ENCODE data around the gene SCRN1. TPM values are rescaled to one million over a fixed set of nuclear protein-coding genes. Genes with fewer than 3 reads are reported as not detected.
"Not testable (repeated sequence)": the region's sequence is repeated elsewhere in the genome, so short reads cannot be mapped to it uniquely, and the experiment has no call there.

SCRN1 gene
- total and polyA plus RNA-seq, 5 donors, result 10.1 to 30.9 (median 29.0) TPM

DNA sequence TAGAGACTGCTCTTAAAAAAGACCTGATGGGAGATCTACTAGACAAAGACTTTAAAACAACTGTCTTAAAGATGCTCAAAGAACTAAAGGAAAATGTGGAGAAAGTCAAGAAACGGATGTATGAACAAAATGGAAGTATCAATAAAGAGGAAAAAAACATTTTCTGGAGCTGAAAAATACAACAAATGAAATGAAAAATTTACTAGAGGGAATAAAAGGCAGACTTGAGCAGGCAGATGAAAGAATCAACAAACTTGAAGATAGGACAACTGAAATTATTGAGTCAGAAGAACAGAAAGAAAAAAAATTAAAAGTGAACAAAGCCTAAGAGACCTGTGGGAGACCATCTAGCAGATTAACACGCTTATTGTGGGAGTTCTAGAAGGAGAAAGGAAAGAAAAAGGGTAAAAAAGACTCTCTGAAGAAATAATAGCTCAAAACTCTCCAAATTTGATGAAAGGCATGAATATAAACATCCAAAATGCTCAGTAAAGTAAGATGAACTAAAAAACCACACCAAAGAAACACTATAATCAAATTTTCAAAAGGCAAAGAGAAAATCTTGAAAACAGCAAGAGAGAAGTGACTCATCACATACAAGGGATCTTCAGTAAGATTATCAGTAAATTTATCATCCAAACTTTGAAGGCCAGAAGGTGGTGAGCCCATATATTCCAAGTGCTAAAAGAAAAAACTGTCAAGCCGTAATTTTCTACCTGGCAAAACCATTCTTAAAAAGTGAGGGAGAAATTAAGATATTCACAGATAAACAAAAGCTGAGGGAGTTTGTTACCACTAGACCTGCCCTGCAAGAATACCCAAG lies 83.2 kb downstream of the SCRN1 start:
- H3K27me3 ChIP-seq (ENCODE audit: control insufficient read depth, insufficient read depth), result no peaks in the 10 kb centered on the region
- no peak for ATAC-seq
- intact Hi-C loops (cut with DNase I), result no loop called here
- no peaks in the 10 kb centered on the region for H3K4me1 ChIP-seq (ENCODE audit: control insufficient read depth, insufficient read depth, low read length)
- no peak overlapping the region for H3K4me3 ChIP-seq (ENCODE audit: low read length)
- no peaks in the 10 kb centered on the region for H3K9me3 ChIP-seq (ENCODE audit: control insufficient read depth, low read length)
- WGBS, result 87% methylated on average over 3 of the region's 3 CpGs
- no peak overlapping the region for H3K27ac ChIP-seq (ENCODE audit: low read length)
- no peak for DNase-seq

- Histone ChIP-seq H3K27me3 (ENCODE audit: control insufficient read depth, insufficient read depth) (no peaks in the 10 kb centered on the region), H3K4me1 (ENCODE audit: control insufficient read depth, insufficient read depth, low read length) (no peaks in the 10 kb centered on the region), H3K4me3 (ENCODE audit: low read length) (no peak overlapping the region), H3K27ac (ENCODE audit: low read length) (no peak overlapping the region), H3K9me3 (ENCODE audit: control insufficient read depth, low read length) (no peaks in the 10 kb centered on the region)
- DNase-seq, result no peak
- intact Hi-C loops (cut with DNase I), result no loop called here
- WGBS, result 49% methylated on average over 1 of the region's 1 CpG
- ATAC-seq, result no peak
These were observed 88.9 kb downstream of the SCRN1 start for GRCh38 chr7:29900745-29901144.

DNA sequence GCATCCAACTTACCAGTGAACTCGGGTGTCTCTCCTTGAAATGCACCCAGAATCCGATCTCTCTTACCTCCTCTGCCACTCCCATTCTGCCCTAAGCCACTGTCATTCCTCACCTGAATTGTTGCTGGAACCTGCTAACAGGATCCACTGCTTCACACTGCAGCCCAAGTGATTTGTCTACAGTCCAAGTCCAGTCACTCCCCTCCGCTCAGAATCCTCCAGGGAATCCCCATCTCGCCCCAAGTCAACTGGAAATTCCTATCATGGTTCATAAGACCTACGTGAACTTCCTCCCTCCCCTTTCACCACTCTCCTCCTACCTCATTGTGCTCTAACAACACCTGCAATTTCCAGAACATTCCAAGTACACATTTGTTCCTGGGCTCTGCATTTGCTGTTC lies 91.3 kb downstream of the SCRN1 start:
- no peak for ATAC-seq

GRCh38 chr7:29896685-29897411 lies 92.8 kb downstream of the SCRN1 start:
- Histone ChIP-seq H3K4me3 (ENCODE audit: low read length) (no peak overlapping the region), H3K27me3 (ENCODE audit: control insufficient read depth, insufficient read depth) (no peaks in the 10 kb centered on the region), H3K4me1 (ENCODE audit: control insufficient read depth, insufficient read depth, low read length) (no peaks in the 10 kb centered on the region), H3K9me3 (ENCODE audit: control insufficient read depth, low read length) (no peaks in the 10 kb centered on the region), H3K27ac (ENCODE audit: low read length) (no peak overlapping the region)
- DNase-seq (no peak), ATAC-seq (no peak)
- intact Hi-C loops (cut with DNase I), result no loop called here
- 96% methylated on average over 2 of the region's 2 CpGs for WGBS

More for the DNA sequence above, 91.3 kb downstream of the SCRN1 start:
- Histone ChIP-seq H3K9me3 (ENCODE audit: control insufficient read depth, low read length) (no peaks in the 10 kb centered on the region), H3K27me3 (ENCODE audit: control insufficient read depth, insufficient read depth) (no peaks in the 10 kb centered on the region), H3K4me1 (ENCODE audit: control insufficient read depth, insufficient read depth, low read length) (no peaks in the 10 kb centered on the region), H3K27ac (ENCODE audit: low read length) (no peak overlapping the region), H3K4me3 (ENCODE audit: low read length) (no peak overlapping the region)
- intact Hi-C loops (cut with DNase I), result no loop called here
- WGBS, result 55% methylated on average over 5 of the region's 5 CpGs
- no peak for DNase-seq

- ATAC-seq, result no peak
- intact Hi-C loops (cut with DNase I), result no loop called here
- H3K27ac ChIP-seq (ENCODE audit: low read length), result no peak overlapping the region
- no peak for DNase-seq
- no peaks in the 10 kb centered on the region for H3K9me3 ChIP-seq (ENCODE audit: control insufficient read depth, low read length)
- no peaks in the 10 kb centered on the region for H3K27me3 ChIP-seq (ENCODE audit: control insufficient read depth, insufficient read depth)
- no peaks in the 10 kb centered on the region for H3K4me1 ChIP-seq (ENCODE audit: control insufficient read depth, insufficient read depth, low read length)
- WGBS, result 77% methylated on average over 6 of the region's 6 CpGs
- no peak overlapping the region for H3K4me3 ChIP-seq (ENCODE audit: low read length)
These were observed 94.0 kb downstream of the SCRN1 start for GRCh38 chr7:29895559-29895958.

DNA sequence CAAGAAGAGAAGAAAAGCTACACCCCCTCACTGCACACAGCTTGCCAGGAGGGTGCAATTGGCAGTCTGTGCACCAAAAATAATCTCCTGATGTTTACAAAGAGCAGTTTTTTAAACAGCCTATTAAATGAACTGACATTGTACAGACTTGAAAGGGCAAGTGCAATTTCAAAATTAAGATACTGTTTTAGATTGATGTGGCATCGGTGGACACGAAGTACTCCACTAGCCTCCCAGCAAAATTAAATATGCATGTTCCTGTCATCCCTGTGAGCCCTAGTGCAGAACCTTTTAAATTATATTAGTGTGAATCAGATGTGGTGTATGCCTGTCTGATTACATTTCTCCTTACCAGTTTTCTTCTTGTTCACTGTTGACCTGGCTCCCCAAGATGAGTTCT lies 95.3 kb downstream of the SCRN1 start:
- ATAC-seq (no peak), DNase-seq (no peak)
- no peak overlapping the region for H3K4me3 ChIP-seq (ENCODE audit: low read length)
- H3K9me3 ChIP-seq (ENCODE audit: control insufficient read depth, low read length), result no peaks in the 10 kb centered on the region
- H3K27me3 ChIP-seq (ENCODE audit: control insufficient read depth, insufficient read depth), result no peaks in the 10 kb centered on the region
- H3K4me1 ChIP-seq (ENCODE audit: control insufficient read depth, insufficient read depth, low read length), result no peaks in the 10 kb centered on the region
- intact Hi-C loops (cut with DNase I), result no loop called here
- no peak overlapping the region for H3K27ac ChIP-seq (ENCODE audit: low read length)
- 81% methylated on average over 2 of the region's 2 CpGs for WGBS

- Histone ChIP-seq H3K9me3 (ENCODE audit: control insufficient read depth, low read length) (no peaks in the 10 kb centered on the region), H3K4me3 (ENCODE audit: low read length) (no peak overlapping the region), H3K27me3 (ENCODE audit: control insufficient read depth, insufficient read depth) (no peaks in the 10 kb centered on the region), H3K4me1 (ENCODE audit: control insufficient read depth, insufficient read depth, low read length) (no peaks in the 10 kb centered on the region), H3K27ac (ENCODE audit: low read length) (no peak overlapping the region)
- no peak for DNase-seq
- intact Hi-C loops (cut with DNase I), result no loop called here
- no peak for ATAC-seq
- WGBS, result 85% methylated on average over 6 of the region's 6 CpGs
These were observed 96.1 kb downstream of the SCRN1 start for GRCh38 chr7:29893351-29893965.

DNA sequence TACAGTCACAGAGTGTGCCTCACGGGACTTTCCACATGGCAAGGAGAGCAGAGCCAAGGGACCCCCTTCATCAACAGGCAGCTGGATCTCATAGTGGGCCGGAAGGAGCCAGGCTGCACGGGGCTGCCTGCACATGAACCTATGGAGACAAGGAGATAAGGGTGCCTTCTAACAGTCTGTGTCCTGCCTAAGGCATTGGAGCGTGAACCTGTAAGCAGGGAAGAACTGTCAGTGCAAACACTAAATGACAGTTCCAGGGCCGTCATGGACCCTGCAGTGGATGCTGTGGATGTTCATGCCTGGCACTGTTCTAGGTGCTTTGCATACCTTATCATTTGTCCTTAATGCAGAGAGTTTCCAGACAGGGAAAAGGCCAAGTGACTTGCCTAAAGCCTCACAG lies 97.4 kb downstream of the SCRN1 start:
- H3K4me3 ChIP-seq (ENCODE audit: low read length), result no peak overlapping the region
- no peaks in the 10 kb centered on the region for H3K4me1 ChIP-seq (ENCODE audit: control insufficient read depth, insufficient read depth, low read length)
- ATAC-seq (no peak), DNase-seq (no peak)
- no peak overlapping the region for H3K27ac ChIP-seq (ENCODE audit: low read length)
- intact Hi-C loops (cut with DNase I), result no loop called here
- no peaks in the 10 kb centered on the region for H3K9me3 ChIP-seq (ENCODE audit: control insufficient read depth, low read length)
- 90% methylated on average over 5 of the region's 5 CpGs for WGBS
- no peaks in the 10 kb centered on the region for H3K27me3 ChIP-seq (ENCODE audit: control insufficient read depth, insufficient read depth)

- Histone ChIP-seq H3K4me1 (ENCODE audit: control insufficient read depth, insufficient read depth, low read length) (no peaks in the 10 kb centered on the region), H3K27ac (ENCODE audit: low read length) (no peak overlapping the region), H3K27me3 (ENCODE audit: control insufficient read depth, insufficient read depth) (no peaks in the 10 kb centered on the region), H3K9me3 (ENCODE audit: control insufficient read depth, low read length) (no peaks in the 10 kb centered on the region), H3K4me3 (ENCODE audit: low read length) (no peak overlapping the region)
- ATAC-seq (no peak), DNase-seq (no peak)
- intact Hi-C loops (cut with DNase I), result no loop called here
- 72% methylated on average over 4 of the region's 4 CpGs for WGBS
These were observed 97.8 kb downstream of the SCRN1 start for GRCh38 chr7:29891766-29892165.

DNA sequence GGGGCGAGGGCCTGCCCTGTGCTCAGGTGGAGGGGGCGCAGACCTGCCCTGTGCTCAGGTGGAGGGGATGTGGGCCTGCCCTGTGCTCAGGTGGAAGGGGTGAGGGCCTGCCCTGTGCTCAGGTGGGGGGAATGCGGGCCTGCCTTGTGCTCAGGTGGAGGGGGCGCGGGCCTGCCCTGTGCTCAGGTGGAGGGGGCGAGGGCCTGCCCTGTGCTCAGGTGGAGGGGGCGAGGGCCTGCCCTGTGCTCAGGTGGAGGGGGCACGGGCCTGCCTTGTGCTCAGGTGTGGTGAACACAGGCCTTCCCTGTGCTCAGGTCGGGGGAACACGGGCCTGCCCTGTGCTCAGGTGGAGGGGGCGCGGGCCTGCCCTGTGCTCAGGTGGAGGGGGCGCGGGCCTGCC lies 98.8 kb downstream of the SCRN1 start:
- H3K27me3 ChIP-seq (ENCODE audit: control insufficient read depth, insufficient read depth); ATAC-seq; H3K9me3 ChIP-seq (ENCODE audit: control insufficient read depth, low read length); H3K4me1 ChIP-seq (ENCODE audit: control insufficient read depth, insufficient read depth, low read length); H3K27ac ChIP-seq (ENCODE audit: low read length); DNase-seq; intact Hi-C loops (cut with DNase I); H3K4me3 ChIP-seq (ENCODE audit: low read length): not testable (repeated sequence)
- 72% methylated on average over 14 of the region's 14 CpGs for WGBS

DNA sequence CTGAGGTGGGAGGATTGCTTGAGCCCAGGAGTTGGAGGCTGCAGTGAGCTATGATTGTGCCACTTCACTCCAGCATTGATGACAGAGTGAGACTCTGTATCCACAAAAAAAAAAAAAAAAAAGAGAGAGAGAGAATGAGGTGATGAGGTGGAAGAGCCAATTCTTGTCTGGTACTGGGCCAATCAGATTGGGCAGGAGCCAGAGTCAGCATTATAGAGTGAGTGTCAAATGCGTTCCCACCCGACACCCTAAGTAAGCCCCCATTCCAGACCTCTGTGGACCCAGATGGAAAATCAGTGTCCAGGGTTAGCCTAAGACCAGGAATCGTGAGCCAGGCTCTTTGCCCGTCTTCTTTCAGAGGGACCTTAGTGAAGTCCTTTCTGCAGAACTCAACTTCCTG lies 99.3 kb downstream of the SCRN1 start:
- no peak for ATAC-seq
- 79% methylated on average over 4 of the region's 4 CpGs for WGBS
- DNase-seq, result no peak
- no peaks in the 10 kb centered on the region for H3K27me3 ChIP-seq (ENCODE audit: control insufficient read depth, insufficient read depth)
- no peak overlapping the region for H3K4me3 ChIP-seq (ENCODE audit: low read length)
- no peaks in the 10 kb centered on the region for H3K9me3 ChIP-seq (ENCODE audit: control insufficient read depth, low read length)
- H3K27ac ChIP-seq (ENCODE audit: low read length), result no peak overlapping the region
- intact Hi-C loops (cut with DNase I), result no loop called here
- H3K4me1 ChIP-seq (ENCODE audit: control insufficient read depth, insufficient read depth, low read length), result no peaks in the 10 kb centered on the region

All from right cardiac atrium (tissue), 5 donors.